HepG2 (cell line): Measurements from ENCODE around the gene MRPS35. TPM values are rescaled to one million over a fixed set of nuclear protein-coding genes. Genes with fewer than 3 reads are reported as not detected.

Experiments used
- AKAP8 ChIP-seq: sonication (generic); formaldehyde crosslinking; IDR thresholded peaks from 2 replicates; pipeline ENCODE4 v1.5.1; 2020; ENCODE audit warnings: mild to moderate bottlenecking, missing genetic modification reagents
- ARID3A ChIP-seq: IDR thresholded peaks from 2 replicates; pipeline ENCODE4 v1.6.1; 2012; ENCODE audit warnings: low read depth, low read length, improper control_type of control experiment
- ARNTL ChIP-seq: sonication (generic); formaldehyde crosslinking; IDR thresholded peaks from 2 replicates; pipeline ENCODE4 v1.4.0; 2020; ENCODE audit warnings: mild to moderate bottlenecking, missing genetic modification reagents
- ATAD3A ChIP-seq: sonication (generic); formaldehyde crosslinking; IDR thresholded peaks from 2 replicates; pipeline ENCODE4 v1.4.0; 2020; ENCODE audit warnings: missing genetic modification reagents
- CREB1 ChIP-seq, 2 experiments: fragments of 450-650 bp in 1 of 2; IDR thresholded peaks; 2 replicates each; pipeline ENCODE4 v1.6.1; 2016 to 2017; ENCODE audit warnings: control low read depth in 1 of 2, mild to moderate bottlenecking in 1 of 2, missing compliant biosample characterization in 1 of 2, missing genetic modification characterization in 1 of 2
- EED ChIP-seq: sonication (generic); formaldehyde crosslinking; IDR thresholded peaks from 2 replicates; pipeline ENCODE4 v1.5.0; 2020; ENCODE audit warnings: mild to moderate bottlenecking, missing genetic modification reagents
- FOXA1 ChIP-seq, 2 experiments: fragments of 450-650 bp in 1 of 2; sonication (generic) in 1 of 2; formaldehyde crosslinking in 1 of 2; IDR thresholded peaks; 2 replicates each; pipeline versions ENCODE4 v1.4.0 to v1.6.1; 2016 to 2020; ENCODE audit warnings: missing genetic modification reagents in 1 of 2
- FOXK1 ChIP-seq: sonication (generic); formaldehyde crosslinking; IDR thresholded peaks from 2 replicates; pipeline ENCODE4 v1.4.0; 2020; ENCODE audit warnings: low read depth, missing genetic modification reagents, borderline replicate concordance
- GABPB1 ChIP-seq: IDR thresholded peaks from 2 replicates; pipeline ENCODE4 v1.6.1; 2016; ENCODE audit warnings: mild to moderate bottlenecking, missing genetic modification reagents, moderate library complexity, missing compliant biosample characterization
- GATAD1 ChIP-seq: IDR thresholded peaks from 2 replicates; pipeline ENCODE4 v1.6.1; 2016; ENCODE audit warnings: missing genetic modification reagents, missing compliant biosample characterization
- MEIS1 ChIP-seq: sonication (generic); formaldehyde crosslinking; IDR thresholded peaks from 2 replicates; pipeline ENCODE4 v1.9.0; 2021; ENCODE audit warnings: mild to moderate bottlenecking, missing genetic modification reagents, moderate library complexity, borderline replicate concordance
- PAXIP1 ChIP-seq: sonication (generic); formaldehyde crosslinking; conservative IDR thresholded peaks from 2 replicates; pipeline ENCODE4 v1.4.0; 2020; ENCODE audit warnings: mild to moderate bottlenecking, missing genetic modification reagents, moderate library complexity
- POLR2G ChIP-seq: fragments of 200-400 bp; formaldehyde crosslinking; IDR thresholded peaks from 2 replicates; pipeline ENCODE4 v1.6.1; 2018; ENCODE audit warnings: mild to moderate bottlenecking, low read depth, low read length, moderate library complexity
- RAD21 ChIP-seq: fragments of 450-650 bp; formaldehyde crosslinking; IDR thresholded peaks from 2 replicates; pipeline ENCODE4 v1.5.0; 2020; ENCODE audit warnings: mild to moderate bottlenecking
- SKIL ChIP-seq: sonication (generic); formaldehyde crosslinking; IDR thresholded peaks from 2 replicates; pipeline ENCODE4 v1.8.0; 2022; ENCODE audit warnings: missing genetic modification reagents, mild to moderate bottlenecking, moderate library complexity, borderline replicate concordance
- TAF15 ChIP-seq: fragments of 200-400 bp; formaldehyde crosslinking; IDR thresholded peaks from one replicate; pipeline ENCODE4 v1.6.1; 2018; ENCODE audit warnings: mild to moderate bottlenecking, low read depth, low read length; ENCODE audit not compliant: poor library complexity, severe bottlenecking
- TFAP4 ChIP-seq: sonication (generic); IDR thresholded peaks from 2 replicates; pipeline ENCODE4 v1.6.1; 2016; ENCODE audit warnings: low read depth, borderline replicate concordance
- TGIF2 ChIP-seq: IDR thresholded peaks from 2 replicates; pipeline ENCODE4 v1.6.1; 2016; ENCODE audit warnings: control low read depth, missing compliant biosample characterization
- TMF1 ChIP-seq: sonication (generic); formaldehyde crosslinking; IDR thresholded peaks from 2 replicates; pipeline ENCODE4 v1.8.1; 2022; ENCODE audit warnings: low read depth, missing genetic modification reagents
- TOE1 ChIP-seq: sonication (generic); formaldehyde crosslinking; IDR thresholded peaks from 2 replicates; pipeline ENCODE4 v1.4.0; 2020; ENCODE audit warnings: mild to moderate bottlenecking, missing genetic modification reagents
- ZNF614 ChIP-seq: IDR thresholded peaks from 2 replicates; pipeline ENCODE4 v1.6.1; 2018; ENCODE audit warnings: missing biosample characterization, missing genetic modification reagents, inconsistent platforms, borderline replicate concordance
- ZNF740 ChIP-seq: sonication (generic); formaldehyde crosslinking; IDR thresholded peaks from 2 replicates; pipeline ENCODE4 v1.4.0; 2020; ENCODE audit warnings: missing genetic modification reagents
- ZNF749 ChIP-seq: sonication (generic); formaldehyde crosslinking; IDR thresholded peaks from 2 replicates; pipeline ENCODE4 v1.8.0; 2022; ENCODE audit warnings: mild to moderate bottlenecking, missing genetic modification reagents, moderate library complexity, borderline replicate concordance
- polyA plus RNA-seq, 8 experiments: library from polyadenylated mRNA; depleted of rRNA in 3 of 8; stranded (reverse) in 7 of 8; unstranded in 1 of 8; fragments of >200 nt; fragmentation: Illumina TruSeq in 4 of 8; extraction: Trizol in 4 of 8; gene quantifications; 2 replicates each; pipeline versions ENCODE4 v1.2.1 to v1.2.3, GENCODE V29; 2011 to 2016; ENCODE audit warnings: low read depth in 4 of 8, missing spikeins in 1 of 8, mixed read lengths in 1 of 8; ENCODE audit not compliant: insufficient read depth in 1 of 8
- total RNA-seq, 5 experiments: library from RNA; depleted of rRNA; stranded (reverse); fragments of >200 nt; fragmentation: Illumina TruSeq; extraction: Trizol; gene quantifications; 2 replicates each; pipeline ENCODE4 v1.2.3, GENCODE V29; 2016; ENCODE audit warnings: low read depth in 1 of 5

The MRPS35 gene
- total and polyA plus RNA-seq, 2 of the 13 experiments (the other 11 are each of a cell fraction or from before 2014, with no cell fraction given): 63.4 to 104 TPM

- TF ChIP-seq GATAD1 (CRISPR knock-in tag) (no peak), MEIS1 (no peak), GABPB1 (CRISPR knock-in tag) (no peak), RAD21 (CRISPR knock-in tag) (no peak), ATAD3A (CRISPR knock-in tag) (no peak), TOE1 (CRISPR knock-in tag) (no peak), ARID3A (0 out of 2 replicates have a peak, but pooled peaks have one; percentile 22), TAF15 (no peak), PAXIP1 (CRISPR knock-in tag) (peak; percentile 79), AKAP8 (CRISPR knock-in tag) (no peak), ZNF749 (CRISPR knock-in tag) (no peak), FOXK1 (CRISPR knock-in tag) (no peak), EED (CRISPR knock-in tag) (no peak), CREB1 (IDR thresholded peaks at IDR 0.05) (no peak), CREB1 (CRISPR knock-in tag; IDR thresholded peaks at IDR 0.05) (no peak), ZNF740 (no peak), TFAP4 (0 out of 2 replicates have a peak, but pooled peaks have one; percentile 22), ARNTL (CRISPR knock-in tag) (0 out of 2 replicates have a peak, but pooled peaks have one; percentile 13), SKIL (no peak), POLR2G (no peak), TGIF2 (no peak), TMF1 (CRISPR knock-in tag) (no peak), FOXA1 (IDR thresholded peaks at IDR 0.05) (peak; percentile 46; the same call in 1 of the 2 replicates), FOXA1 (CRISPR knock-in tag; IDR thresholded peaks at IDR 0.05) (no peak), ZNF614 (CRISPR knock-in tag) (no peak)
Observed at GRCh38 chr12:27696293-27696652, 14.4 kb upstream of the MRPS35 start, which contains the start of gene REP15 (continued).
